GM20431 (cell line): Measurements from ENCODE around the gene GAB2.
"Not testable (repeated sequence)": the region's sequence is repeated elsewhere in the genome, so short reads cannot be mapped to it uniquely, and the experiment has no call there.

Experiments
- in situ Hi-C: fragments of 300-500 bp; cut with MseI, MboI; formaldehyde crosslinking; loops from one replicate; pipeline ENCODE4 v1.15.0; 2020; ENCODE audit warnings: low sequenced_read_pairs; ENCODE audit not compliant: unreplicated experiment

GAB2 gene

DNA sequence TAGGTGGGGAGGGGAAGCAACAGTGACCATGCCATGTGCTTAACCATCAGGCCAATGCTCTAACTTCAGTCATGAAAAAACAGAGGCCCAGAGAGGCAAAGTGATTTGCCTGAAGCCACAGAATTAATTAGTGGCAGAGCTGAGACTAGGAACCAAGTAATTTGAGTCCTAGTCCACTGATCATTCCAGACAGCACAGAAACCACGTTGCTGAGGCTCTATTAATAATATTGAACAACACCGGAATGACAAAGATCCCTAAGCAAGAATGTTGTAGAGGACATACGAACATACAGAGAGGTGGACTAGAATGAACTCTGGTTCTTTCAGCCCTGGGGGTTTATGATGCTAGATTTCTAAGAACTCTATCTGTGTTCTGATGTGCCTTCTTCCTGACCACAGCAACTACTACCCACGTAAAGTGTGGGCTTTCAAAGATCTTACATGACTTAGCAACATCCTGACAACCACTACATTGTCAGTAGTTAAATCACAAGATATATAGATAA, 92.3 kb downstream of the GAB2 start:
- in situ Hi-C loops, result no loop called here

GRCh38 chr11:78323363-78323762, 94.3 kb downstream of the GAB2 start:
- in situ Hi-C loops, result no loop called here

DNA sequence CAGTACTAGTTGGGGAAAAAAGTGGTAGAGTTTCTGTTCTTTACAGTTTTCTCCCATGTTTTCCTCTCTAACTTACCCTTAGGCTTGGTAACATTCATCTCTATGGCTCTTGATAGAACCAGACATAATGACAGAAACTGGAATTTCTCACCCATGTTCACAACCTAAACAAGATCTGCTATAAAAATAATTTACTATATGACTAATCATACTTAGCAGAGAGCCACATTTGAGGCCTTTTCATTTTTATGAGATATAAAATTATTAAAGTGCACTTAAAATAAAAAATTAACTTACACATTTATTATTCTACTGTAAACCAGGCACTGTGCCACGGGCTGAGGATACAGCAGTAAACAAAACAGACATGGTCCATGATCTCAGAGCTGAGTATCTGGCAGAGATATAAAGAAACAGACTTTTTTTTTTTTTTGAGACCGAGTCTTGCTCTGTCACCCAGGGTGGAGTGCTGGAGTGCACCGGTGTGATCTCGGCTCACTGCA, 98.1 kb downstream of the GAB2 start:
- in situ Hi-C loops, result no loop called here

DNA sequence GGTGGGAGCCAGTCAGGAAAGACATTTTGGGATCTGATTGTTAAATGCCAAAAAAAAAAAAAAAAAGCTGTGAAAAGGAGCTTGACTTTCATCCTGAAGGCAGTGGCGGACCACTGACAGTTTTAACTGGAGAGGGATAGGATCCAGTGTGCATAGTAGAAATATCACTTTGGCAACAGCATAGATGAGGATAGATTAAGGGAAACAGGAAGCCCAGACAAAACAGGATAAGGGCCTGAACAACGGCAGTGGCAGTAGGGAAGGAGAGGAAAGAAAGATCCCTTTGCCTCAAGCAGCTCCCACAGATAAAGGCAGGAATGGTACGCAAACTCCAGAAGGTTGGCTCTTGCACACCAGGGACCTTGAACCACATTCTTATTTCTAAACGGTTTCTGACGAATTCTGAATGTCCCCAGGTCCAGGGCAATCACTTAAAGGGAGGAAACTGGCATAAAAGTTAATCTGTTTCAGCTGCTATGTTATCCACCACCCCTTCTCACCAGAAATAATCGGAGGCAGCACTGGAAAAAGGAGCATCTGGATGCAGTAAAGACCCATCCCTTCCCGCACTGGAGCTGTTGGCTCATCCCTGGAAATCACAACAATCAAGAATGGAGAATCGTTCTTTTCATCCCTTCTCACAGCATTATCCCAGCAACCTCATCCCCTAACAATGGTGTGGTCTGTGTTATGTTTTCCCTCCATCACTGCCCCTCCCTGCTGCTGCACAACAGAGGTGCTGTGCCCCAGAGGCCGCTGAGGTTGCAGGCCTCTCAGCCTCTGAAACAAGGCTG, 99.1 kb downstream of the GAB2 start:
- in situ Hi-C loops, result no loop called here

DNA sequence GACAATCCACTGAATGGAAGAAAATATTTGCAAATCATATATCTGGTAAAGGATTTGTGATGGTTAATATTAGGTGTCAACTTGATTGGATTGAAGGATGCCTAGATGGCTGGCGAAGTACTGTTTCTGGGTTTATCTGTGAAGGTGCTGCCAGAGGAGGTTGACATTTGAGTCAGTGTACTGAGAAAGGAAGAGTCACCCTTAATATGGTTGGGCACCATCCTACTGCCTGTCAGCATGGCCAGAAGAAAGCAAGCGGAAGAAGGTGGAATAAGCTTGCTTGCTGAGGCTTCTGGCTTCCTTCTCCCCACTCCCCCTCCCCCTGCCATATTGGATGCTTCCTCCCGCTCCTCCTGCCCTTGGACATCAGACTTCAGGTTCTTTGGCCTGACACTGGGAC, 101.9 kb downstream of the GAB2 start:
- in situ Hi-C loops, result no loop called here

GRCh38 chr11:78314762-78315161, 102.9 kb downstream of the GAB2 start:
- in situ Hi-C loops, result no loop called here

DNA sequence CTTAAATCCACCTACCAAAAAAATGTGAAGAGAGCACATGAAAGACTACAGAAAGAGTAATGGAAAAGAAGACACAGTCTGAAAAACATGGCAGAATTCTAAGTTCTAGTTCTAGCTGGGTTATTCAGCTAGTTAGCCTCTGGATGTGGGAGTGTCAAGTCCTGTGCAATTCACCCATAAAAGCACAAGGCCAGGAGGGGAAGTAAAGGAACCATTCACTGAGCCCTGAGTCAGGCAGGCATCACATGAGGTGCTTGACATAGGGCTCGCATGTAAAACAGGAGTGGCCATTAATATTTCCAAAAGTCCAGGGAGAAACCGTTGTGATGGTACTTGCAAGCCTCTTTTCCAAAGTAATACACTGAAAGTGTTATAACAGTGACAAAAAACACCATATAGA, 103.7 kb downstream of the GAB2 start:
- in situ Hi-C loops, result no loop called here

- in situ Hi-C loops, result no loop called here
Observed at GRCh38 chr11:78313181-78313795, 104.3 kb downstream of the GAB2 start.

- in situ Hi-C loops, result no loop called here
Observed at GRCh38 chr11:78312712-78313111, 104.9 kb downstream of the GAB2 start.

DNA sequence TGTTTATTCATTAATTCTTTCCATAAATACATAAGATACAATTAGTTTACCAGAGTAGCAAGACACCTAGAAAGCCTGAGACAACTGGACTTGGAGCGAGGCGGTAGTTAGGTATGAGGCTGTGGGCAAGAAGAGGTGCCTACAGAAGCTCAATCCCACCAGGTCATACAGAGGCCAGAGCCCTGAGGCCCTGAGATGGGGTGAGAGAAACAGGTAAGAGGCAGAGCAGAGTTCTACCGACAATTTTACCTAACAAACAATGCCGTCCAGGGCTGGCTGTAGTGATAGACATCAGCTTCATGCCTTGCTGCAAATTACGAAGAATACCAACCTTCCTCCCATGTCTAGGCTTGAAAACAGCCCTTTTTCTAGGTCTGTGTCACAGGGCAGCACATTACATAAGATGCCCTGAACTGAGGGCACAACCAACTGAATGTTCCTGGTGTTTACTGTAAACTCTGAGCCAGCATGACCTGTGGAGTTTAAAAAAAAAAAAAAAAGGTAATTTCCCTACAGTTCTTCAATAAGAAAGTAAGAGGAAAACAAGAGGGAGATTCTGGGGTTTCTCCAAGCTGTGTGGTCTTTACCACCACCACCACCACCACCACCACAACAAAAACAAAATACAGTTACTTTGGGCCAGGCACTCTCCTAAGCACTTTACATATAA, 105.8 kb downstream of the GAB2 start:
- in situ Hi-C loops, result no loop called here

- in situ Hi-C loops, result no loop called here
Observed at GRCh38 chr11:78310500-78310909, 107.1 kb downstream of the GAB2 start.

- in situ Hi-C loops, result no loop called here
Observed at GRCh38 chr11:78304201-78304600, 113.4 kb downstream of the GAB2 start.

GRCh38 chr11:78300108-78300839, 117.3 kb downstream of the GAB2 start:
- in situ Hi-C loops, result no loop called here

GRCh38 chr11:78299000-78299710, 118.5 kb downstream of the GAB2 start:
- in situ Hi-C loops, result no loop called here

GRCh38 chr11:78298291-78298771, 119.3 kb downstream of the GAB2 start:
- in situ Hi-C loops, result no loop called here

- in situ Hi-C loops, result no loop called here
Observed at GRCh38 chr11:78295991-78296930, 121.4 kb downstream of the GAB2 start.

DNA sequence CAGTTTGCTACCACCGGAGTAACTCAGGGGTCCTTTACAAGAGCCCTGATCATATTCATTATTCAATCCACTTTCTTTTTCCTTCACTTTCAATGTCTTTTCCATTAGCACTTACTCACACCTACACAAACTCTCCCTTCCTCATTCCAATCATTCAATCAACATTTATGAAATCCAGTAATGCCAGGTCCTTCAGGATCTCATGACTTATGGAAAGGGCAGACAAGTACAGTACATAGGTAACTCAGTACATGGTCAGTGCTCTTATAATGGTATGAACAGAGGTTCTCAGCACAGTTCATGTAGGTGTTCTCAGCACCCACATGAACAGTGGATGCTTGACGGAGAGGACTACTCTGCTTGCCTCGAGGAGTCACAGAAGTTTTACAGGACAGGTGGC, 122.3 kb downstream of the GAB2 start:
- in situ Hi-C loops, result no loop called here

GRCh38 chr11:78294100-78294499, 123.5 kb downstream of the GAB2 start:
- in situ Hi-C loops, result not testable (repeated sequence)
